ENCODE results near the gene PCDHA3.

DNA sequence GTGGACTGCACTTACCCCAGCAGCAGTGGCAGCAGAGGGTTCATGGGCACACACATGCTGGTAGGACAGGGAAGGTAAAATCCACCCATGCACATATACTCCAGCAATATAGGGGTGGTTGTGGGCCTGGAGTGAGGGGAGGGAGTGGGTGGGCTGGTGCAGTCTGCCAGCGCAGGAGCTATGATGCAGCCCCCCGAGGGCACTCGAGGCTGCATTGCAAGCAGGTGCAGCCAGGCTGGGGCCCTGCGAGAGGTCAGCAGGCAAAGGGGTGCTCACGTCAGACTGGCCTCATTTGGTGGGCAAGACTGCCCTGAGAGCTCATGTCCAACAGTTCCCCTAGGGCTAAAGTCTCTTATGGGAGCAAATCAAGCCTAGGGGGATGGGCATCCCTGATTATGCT lies 47.3 kb upstream of the PCDHA3 start:
- TF ChIP-seq SP1 (IDR thresholded peaks at IDR 0.05): no peak
- no peak for TF ChIP-seq FOXA1 (IDR thresholded peaks at IDR 0.05)
- no peak for TF ChIP-seq L3MBTL2 (conservative IDR thresholded peaks at IDR 0.05)
- no peak for TF ChIP-seq BHLHE40 (IDR thresholded peaks at IDR 0.05; ENCODE audit: borderline replicate concordance)
- TF ChIP-seq LEF1 (IDR thresholded peaks at IDR 0.05; ENCODE audit: borderline replicate concordance): no peak
- TF ChIP-seq CTBP1 (IDR thresholded peaks at IDR 0.05; ENCODE audit: borderline replicate concordance): no peak
- TF ChIP-seq ZNF384 (IDR thresholded peaks at IDR 0.05): no peak
- TF ChIP-seq, protein P1, sequence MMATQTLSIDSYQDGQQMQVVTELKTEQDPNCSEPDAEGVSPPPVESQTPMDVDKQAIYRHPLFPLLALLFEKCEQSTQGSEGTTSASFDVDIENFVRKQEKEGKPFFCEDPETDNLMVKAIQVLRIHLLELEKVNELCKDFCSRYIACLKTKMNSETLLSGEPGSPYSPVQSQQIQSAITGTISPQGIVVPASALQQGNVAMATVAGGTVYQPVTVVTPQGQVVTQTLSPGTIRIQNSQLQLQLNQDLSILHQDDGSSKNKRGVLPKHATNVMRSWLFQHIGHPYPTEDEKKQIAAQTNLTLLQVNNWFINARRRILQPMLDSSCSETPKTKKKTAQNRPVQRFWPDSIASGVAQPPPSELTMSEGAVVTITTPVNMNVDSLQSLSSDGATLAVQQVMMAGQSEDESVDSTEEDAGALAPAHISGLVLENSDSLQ (IDR thresholded peaks at IDR 0.05): no peak
- TF ChIP-seq ELF4 (IDR thresholded peaks at IDR 0.05): no peak
- TF ChIP-seq SUZ12 (IDR thresholded peaks at IDR 0.05): no peak
- TF ChIP-seq TARDBP (IDR thresholded peaks at IDR 0.05): no peak
- no peak for TF ChIP-seq FOXM1 (IDR thresholded peaks at IDR 0.05; ENCODE audit: borderline replicate concordance)
- no peak for TF ChIP-seq ARNT (IDR thresholded peaks at IDR 0.05)

All from HEK293T (cell line).